Esophagus squamous epithelium (tissue), 4 donors: ENCODE data around the gene DSCAML1.

ENCODE experiments used
- CTCF ChIP-seq, 6 experiments: fragments of 450-650 bp in 4 of 6; fragments of 200-600 bp in 2 of 6; sonication (generic) in 2 of 6; IDR thresholded peaks; one replicate each; pipeline ENCODE4 v1.5.1; 2016 to 2019; ENCODE audit warnings: antibody characterized with exemption in 6 of 6, mild to moderate bottlenecking in 4 of 6, moderate library complexity in 4 of 6
- POLR2A ChIP-seq, 4 donors: fragments of 450-650 bp; IDR thresholded peaks; one replicate each; pipeline ENCODE4 v1.6.1; 2017; ENCODE audit warnings: antibody characterized with exemption in 4 of 4, mild to moderate bottlenecking in 4 of 4, moderate library complexity in 3 of 4

GRCh38 chr11:117427356-117427874 lies 369.6 kb downstream of the DSCAML1 start:
- TF ChIP-seq CTCF (IDR thresholded peaks at IDR 0.05), result no peak
- TF ChIP-seq POLR2A (IDR thresholded peaks at IDR 0.05), result no peak
